Sigmoid colon (tissue), 7 donors: ENCODE results near the gene AVEN. TPM values are rescaled to one million over a fixed set of nuclear protein-coding genes. Genes with fewer than 3 reads are reported as not detected.
"Not testable (repeated sequence)": the region's sequence is repeated elsewhere in the genome, so short reads cannot be mapped to it uniquely, and the experiment has no call there.

Experiments used
- DNase-seq: peaks from one replicate; pipeline ENCODE4 v3.0.0-alpha.2; 2019
- H3K27ac ChIP-seq, 4 donors: fragments of 200-600 bp; sonication (generic); one replicate each; pipeline ENCODE4 v1.5.1; 2016 to 2019; ENCODE audit warnings: mild to moderate bottlenecking in 1 of 4
- H3K27me3 ChIP-seq, 3 donors: fragments of 200-600 bp; sonication (generic); one replicate each; pipeline ENCODE4 v1.5.1; 2019; ENCODE audit warnings: mild to moderate bottlenecking in 1 of 3
- H3K36me3 ChIP-seq, 4 donors: fragments of 200-600 bp; sonication (generic); one replicate each; pipeline ENCODE4 v1.5.1; 2016 to 2019
- H3K4me1 ChIP-seq, 4 donors: fragments of 200-600 bp; sonication (generic); one replicate each; pipeline ENCODE4 v1.5.1; 2017 to 2019
- H3K4me3 ChIP-seq, 4 donors: fragments of 200-600 bp; sonication (generic); one replicate each; pipeline ENCODE4 v1.5.1; 2017 to 2019; ENCODE audit warnings: mild to moderate bottlenecking in 2 of 4, moderate library complexity in 1 of 4
- H3K9me3 ChIP-seq, 4 donors: fragments of 200-600 bp in 3 of 4; sonication (generic) in 3 of 4; one replicate each; pipeline versions ENCODE4 v1.5.1 to v1.6.1; 2013 to 2019
- EP300 ChIP-seq, 4 donors: sonication (generic); formaldehyde crosslinking; IDR thresholded peaks; one replicate each; pipeline ENCODE4 v1.6.1; 2017; ENCODE audit warnings: antibody characterized with exemption in 4 of 4
- POLR2A ChIP-seq, 2 donors: fragments of 450-650 bp; IDR thresholded peaks; one replicate each; pipeline ENCODE4 v1.6.1; 2016; ENCODE audit warnings: antibody characterized with exemption in 2 of 2, mild to moderate bottlenecking in 2 of 2, moderate library complexity in 2 of 2
- POLR2AphosphoS5 ChIP-seq, 4 donors: sonication (generic); formaldehyde crosslinking; IDR thresholded peaks; one replicate each; pipeline ENCODE4 v1.6.1; 2017; ENCODE audit warnings: antibody characterized with exemption in 4 of 4
- WGBS, 2 donors: extraction: QIAGEN DNeasy Blood & Tissue Kit; methylation state at CpG; one replicate each; pipeline ENCODE4 v1.1.7; 2013; 5-methylcytosine and 5-hydroxymethylcytosine counted together
- intact Hi-C: fragments of 100-400 bp; cut with DNase I; formaldehyde crosslinking; loops from one replicate; pipeline ENCODE4 v1.15.1; 2023
- polyA plus RNA-seq, 3 donors: library from polyadenylated mRNA; stranded (reverse); fragments of 200-250 nt; gene quantifications; one replicate each; pipeline ENCODE4 v1.2.3, GENCODE V29; 2013
- total RNA-seq, 4 donors: library from RNA; depleted of rRNA; stranded (reverse); fragments of >200 nt; gene quantifications; one replicate each; pipeline ENCODE4 v1.1.0, GENCODE V29; 2016
- TF ChIP-seq, protein P1 (sequence below), 4 experiments: fragments of 450-650 bp in 3 of 4; fragments of 200-600 bp in 1 of 4; IDR thresholded peaks; one replicate each; pipeline ENCODE4 v1.5.1; 2016 to 2019; ENCODE audit warnings: antibody characterized with exemption in 4 of 4, mild to moderate bottlenecking in 3 of 4, moderate library complexity in 2 of 4
- donor health status: healthy with polysubstance abuse.
- donor health status: Bipolar disorder and iron deficiency.
- donor health status: healthy.

Gene AVEN
- total and polyA plus RNA-seq, 7 donors: 9.2 to 23.3 (median 15.0) TPM

DNA sequence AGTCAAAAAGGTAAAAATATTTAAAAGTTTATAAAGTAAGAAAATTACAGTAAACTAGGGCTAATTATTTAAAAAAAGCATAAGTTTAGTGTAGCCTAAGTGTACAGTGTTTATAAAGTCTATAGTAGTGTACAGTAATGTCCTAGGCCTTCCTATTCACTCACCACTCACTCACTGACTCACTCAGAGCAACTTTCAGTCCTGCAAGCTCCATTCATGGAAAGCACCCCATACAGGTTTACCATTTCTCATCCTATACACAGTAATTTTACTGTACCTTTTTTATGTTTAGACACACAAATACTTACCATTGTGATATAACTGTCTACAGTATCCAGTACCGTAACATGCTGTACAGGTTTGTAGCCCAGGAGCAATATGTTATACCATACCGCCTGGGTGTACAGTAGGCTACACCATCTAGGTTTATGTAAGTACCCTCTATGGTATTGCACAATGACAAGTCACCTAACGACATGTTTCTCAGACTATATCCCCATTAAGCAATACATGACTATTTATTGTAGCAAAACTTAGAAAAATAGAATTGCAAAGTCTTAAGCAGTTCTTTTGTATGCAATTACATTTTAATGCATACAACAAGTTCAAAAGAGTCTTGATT, 19.5 kb downstream of the AVEN start:
- Histone ChIP-seq H3K9me3 (no peaks in the 10 kb centered on the region), H3K36me3 (no peaks in the 10 kb centered on the region), H3K4me1 (no peaks in the 10 kb centered on the region), H3K4me3 (no peak overlapping the region), H3K27me3 (no peaks in the 10 kb centered on the region), H3K27ac (no peak overlapping the region)
- intact Hi-C loops: no loop called here
- TF ChIP-seq, protein P1, sequence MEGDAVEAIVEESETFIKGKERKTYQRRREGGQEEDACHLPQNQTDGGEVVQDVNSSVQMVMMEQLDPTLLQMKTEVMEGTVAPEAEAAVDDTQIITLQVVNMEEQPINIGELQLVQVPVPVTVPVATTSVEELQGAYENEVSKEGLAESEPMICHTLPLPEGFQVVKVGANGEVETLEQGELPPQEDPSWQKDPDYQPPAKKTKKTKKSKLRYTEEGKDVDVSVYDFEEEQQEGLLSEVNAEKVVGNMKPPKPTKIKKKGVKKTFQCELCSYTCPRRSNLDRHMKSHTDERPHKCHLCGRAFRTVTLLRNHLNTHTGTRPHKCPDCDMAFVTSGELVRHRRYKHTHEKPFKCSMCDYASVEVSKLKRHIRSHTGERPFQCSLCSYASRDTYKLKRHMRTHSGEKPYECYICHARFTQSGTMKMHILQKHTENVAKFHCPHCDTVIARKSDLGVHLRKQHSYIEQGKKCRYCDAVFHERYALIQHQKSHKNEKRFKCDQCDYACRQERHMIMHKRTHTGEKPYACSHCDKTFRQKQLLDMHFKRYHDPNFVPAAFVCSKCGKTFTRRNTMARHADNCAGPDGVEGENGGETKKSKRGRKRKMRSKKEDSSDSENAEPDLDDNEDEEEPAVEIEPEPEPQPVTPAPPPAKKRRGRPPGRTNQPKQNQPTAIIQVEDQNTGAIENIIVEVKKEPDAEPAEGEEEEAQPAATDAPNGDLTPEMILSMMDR (IDR thresholded peaks at IDR 0.05): no peak
- no peak for TF ChIP-seq POLR2A (IDR thresholded peaks at IDR 0.05)
- no peak for TF ChIP-seq POLR2AphosphoS5 (IDR thresholded peaks at IDR 0.05)
- no peak for TF ChIP-seq EP300 (IDR thresholded peaks at IDR 0.05)
- DNase-seq: no peak
- 94 to 95% methylated on average over 3 of the region's 3 CpGs for WGBS, 2 donors

DNA sequence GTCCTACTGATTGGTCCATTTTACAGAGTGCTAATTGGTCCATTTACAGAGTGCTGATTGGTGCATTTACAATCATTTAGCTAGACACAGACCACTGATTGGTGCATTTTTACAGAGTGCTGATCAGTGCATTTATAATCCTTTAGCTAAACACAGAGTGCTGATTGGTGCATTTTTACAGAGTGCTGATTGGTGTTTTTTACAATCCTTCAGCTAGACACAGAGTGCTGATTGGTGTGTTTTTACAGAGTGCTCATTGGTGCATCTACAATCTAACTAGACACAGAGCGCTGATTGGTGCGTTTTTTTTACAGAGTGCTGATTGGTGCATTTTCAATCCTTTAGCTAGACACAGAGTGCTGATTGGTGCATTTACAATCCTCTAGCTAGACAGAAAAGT, 20.3 kb downstream of the AVEN start:
- H3K27ac ChIP-seq, H3K36me3 ChIP-seq, H3K27me3 ChIP-seq, DNase-seq, H3K9me3 ChIP-seq, H3K4me1 ChIP-seq, intact Hi-C loops, H3K4me3 ChIP-seq: not testable (repeated sequence)
- 98% methylated on average over 2 of the region's 2 CpGs for whole genome bisulfite sequencing, 2 donors

DNA sequence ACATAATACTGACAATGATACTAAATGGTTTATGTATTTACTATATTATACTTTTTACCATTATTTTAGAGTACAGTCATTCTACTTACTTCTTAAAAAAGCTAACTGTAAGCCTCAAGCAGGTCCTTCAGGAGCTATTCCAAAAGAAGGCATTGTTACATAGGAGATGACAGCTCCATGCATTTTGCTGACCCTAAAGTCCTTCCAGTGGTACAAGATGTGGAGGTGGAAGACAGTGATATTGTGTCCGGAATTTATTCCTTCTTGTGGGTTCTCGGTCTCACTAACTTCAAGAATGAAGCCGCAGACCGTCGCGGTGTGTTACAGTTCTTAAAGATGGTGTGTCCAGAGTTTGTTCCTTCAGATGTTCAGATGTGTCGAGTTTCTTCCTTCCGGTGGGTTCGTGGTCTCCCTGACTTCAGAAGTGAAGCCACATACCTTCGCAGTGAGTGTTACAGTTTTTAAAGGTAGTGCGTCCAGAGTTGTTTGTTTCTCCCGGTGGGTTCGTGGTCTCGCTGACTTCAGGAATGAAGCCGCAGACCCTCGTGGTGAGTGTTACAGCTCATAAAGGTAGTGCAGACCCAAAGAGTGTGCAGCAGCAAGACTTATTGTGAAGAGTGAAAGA, 20.9 kb downstream of the AVEN start:
- no peak for DNase-seq
- Histone ChIP-seq H3K4me1 (no peaks in the 10 kb centered on the region), H3K27ac (no peak overlapping the region), H3K36me3 (no peaks in the 10 kb centered on the region), H3K27me3 (no peaks in the 10 kb centered on the region), H3K9me3 (no peaks in the 10 kb centered on the region), H3K4me3 (no peak overlapping the region)
- TF ChIP-seq POLR2A (IDR thresholded peaks at IDR 0.05) (no peak), POLR2AphosphoS5 (IDR thresholded peaks at IDR 0.05) (no peak), EP300 (IDR thresholded peaks at IDR 0.05) (no peak)
- TF ChIP-seq, protein P1 (IDR thresholded peaks at IDR 0.05): no peak
- intact Hi-C loops: no loop called here
- 66 to 87% methylated on average over 16 of the region's 16 CpGs for WGBS, 2 donors

DNA sequence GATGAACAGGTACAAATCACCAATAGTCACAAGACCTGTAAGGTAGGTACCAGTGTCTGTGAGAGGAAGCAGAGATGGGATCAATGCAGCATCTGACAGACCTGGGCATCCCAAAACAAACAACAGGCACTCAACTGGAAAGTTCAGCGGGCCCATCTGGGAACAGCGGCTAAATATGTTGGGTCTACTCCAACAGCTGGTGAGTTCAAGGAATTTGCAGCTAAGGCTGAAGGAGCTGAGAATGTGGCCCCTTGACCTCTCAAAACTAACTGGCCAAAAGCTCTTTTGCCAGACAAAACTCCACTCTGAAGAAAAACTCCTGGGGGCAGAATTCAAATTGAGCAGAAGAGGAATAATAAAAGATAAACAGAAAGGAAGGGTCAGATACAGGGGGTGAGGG, 24.4 kb downstream of the AVEN start:
- intact Hi-C loops: no loop called here
- no peak for DNase-seq
- no peaks in the 10 kb centered on the region for H3K36me3 ChIP-seq
- no peak overlapping the region for H3K4me3 ChIP-seq
- TF ChIP-seq, protein P1 (IDR thresholded peaks at IDR 0.05): no peak
- TF ChIP-seq POLR2A (IDR thresholded peaks at IDR 0.05): no peak
- TF ChIP-seq POLR2AphosphoS5 (IDR thresholded peaks at IDR 0.05): no peak
- no peak for TF ChIP-seq EP300 (IDR thresholded peaks at IDR 0.05)
- H3K9me3 ChIP-seq: no peaks in the 10 kb centered on the region
- H3K27me3 ChIP-seq: no peaks in the 10 kb centered on the region
- H3K4me1 ChIP-seq: no peaks in the 10 kb centered on the region
- no peak overlapping the region for H3K27ac ChIP-seq
- WGBS, 2 donors: 93 to 99% methylated on average over 2 of the region's 2 CpGs

DNA sequence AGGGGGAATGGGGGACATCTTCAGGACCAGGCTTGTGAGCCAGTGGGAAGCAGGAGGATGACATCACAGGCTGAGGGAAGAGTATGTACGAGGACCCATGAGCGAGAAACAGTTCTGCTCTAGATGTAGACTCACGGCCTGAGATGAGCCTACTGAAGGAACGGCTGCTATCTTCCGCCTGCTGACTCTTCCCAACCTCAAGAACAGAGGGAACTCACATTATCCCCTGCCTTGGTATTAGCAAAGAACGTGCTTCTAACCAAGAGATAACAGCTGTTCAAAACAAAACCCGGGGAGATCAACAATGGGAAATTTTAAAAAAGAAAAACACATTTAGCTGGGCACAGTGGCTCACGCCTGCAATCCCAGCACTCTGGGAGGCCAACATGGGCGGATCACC, 25.3 kb downstream of the AVEN start:
- Histone ChIP-seq H3K4me3 (no peak overlapping the region), H3K27me3 (no peaks in the 10 kb centered on the region), H3K4me1 (no peaks in the 10 kb centered on the region), H3K36me3 (no peaks in the 10 kb centered on the region), H3K27ac (no peak overlapping the region), H3K9me3 (no peaks in the 10 kb centered on the region)
- 95 to 97% methylated on average over 9 of the region's 9 CpGs for WGBS, 2 donors
- intact Hi-C loops: no loop called here
- TF ChIP-seq POLR2AphosphoS5 (IDR thresholded peaks at IDR 0.05) (no peak), POLR2A (IDR thresholded peaks at IDR 0.05) (no peak), EP300 (IDR thresholded peaks at IDR 0.05) (no peak)
- TF ChIP-seq, protein P1 (IDR thresholded peaks at IDR 0.05): no peak
- DNase-seq: no peak
